Spleen (tissue), 11 donors: ENCODE results near the gene GPR152. TPM values are rescaled to one million over a fixed set of nuclear protein-coding genes. Genes with fewer than 3 reads are reported as not detected.
"Not testable (repeated sequence)": the region's sequence is repeated elsewhere in the genome, so short reads cannot be mapped to it uniquely, and the experiment has no call there.

ENCODE experiments used
- DNase-seq: peaks from one replicate; pipeline ENCODE4 v3.0.0-alpha.2; 2020
- H3K27ac ChIP-seq, 8 donors: fragments of 200-600 bp; sonication (generic) in 7 of 8; 1 replicate in 4 of 8; 2 replicates in 4 of 8; pipeline versions ENCODE4 v1.5.0 to v1.8.0; 2016 to 2021; ENCODE audit warnings: inconsistent platforms in 4 of 8, mild to moderate bottlenecking in 4 of 8, moderate library complexity in 1 of 8
- H3K27me3 ChIP-seq, 7 donors: fragments of 200-600 bp; sonication (generic) in 6 of 7; replicated peaks in 1 of 7; 1 replicate in 4 of 7; 2 replicates in 3 of 7; pipeline versions ENCODE4 v1.5.0 to v1.8.0; 2016 to 2021; ENCODE audit warnings: inconsistent platforms in 3 of 7, mild to moderate bottlenecking in 1 of 7
- H3K36me3 ChIP-seq, 6 donors: fragments of 200-600 bp; sonication (generic) in 5 of 6; 1 replicate in 4 of 6; 2 replicates in 2 of 6; pipeline versions ENCODE4 v1.5.0 to v1.8.0; 2016 to 2021; ENCODE audit warnings: inconsistent platforms in 2 of 6
- H3K4me1 ChIP-seq, 6 donors: fragments of 200-600 bp; sonication (generic) in 5 of 6; 1 replicate in 3 of 6; 2 replicates in 3 of 6; pipeline versions ENCODE4 v1.5.0 to v1.8.0; 2016 to 2021; ENCODE audit warnings: inconsistent platforms in 3 of 6
- H3K4me3 ChIP-seq, 8 donors: fragments of 200-600 bp; sonication (generic) in 7 of 8; 1 replicate in 4 of 8; 2 replicates in 4 of 8; pipeline versions ENCODE4 v1.5.0 to v1.8.0; 2016 to 2021; ENCODE audit warnings: inconsistent platforms in 4 of 8, mild to moderate bottlenecking in 4 of 8, moderate library complexity in 2 of 8
- H3K9me3 ChIP-seq, 8 donors: fragments of 200-600 bp; sonication (generic) in 7 of 8; 1 replicate in 4 of 8; 2 replicates in 4 of 8; pipeline versions ENCODE4 v1.5.0 to v1.8.0; 2016 to 2021; ENCODE audit warnings: inconsistent platforms in 4 of 8
- POLR2A ChIP-seq, 3 donors: fragments of 450-650 bp; IDR thresholded peaks; one replicate each; pipeline ENCODE4 v1.5.1; 2017; ENCODE audit warnings: antibody characterized with exemption in 3 of 3, mild to moderate bottlenecking in 1 of 3
- POLR2AphosphoS5 ChIP-seq, 3 donors: sonication (generic); formaldehyde crosslinking; IDR thresholded peaks; one replicate each; pipeline ENCODE4 v1.5.1; 2017; ENCODE audit warnings: antibody characterized with exemption in 3 of 3
- WGBS, 5 donors: extraction: QIAGEN DNeasy Blood & Tissue Kit in 3 of 5; methylation state at CpG; one replicate each; pipeline versions ENCODE4 v1.1.5 to v1.1.7; 2013 to 2018; 5-methylcytosine and 5-hydroxymethylcytosine counted together
- intact Hi-C: fragments of 100-400 bp; cut with DNase I; formaldehyde crosslinking; loops from one replicate; pipeline ENCODE4 v1.15.0; 2023; ENCODE audit warnings: low total_unique reads
- polyA plus RNA-seq, 3 donors: library from polyadenylated mRNA; stranded (reverse); fragments of 200-250 nt; gene quantifications; one replicate each; pipeline ENCODE4 v1.2.1, GENCODE V29; 2013
- total RNA-seq, 7 donors: library from RNA; depleted of rRNA in 3 of 7; stranded (reverse); fragments of >200 nt in 3 of 7; fragmentation: NEBNext Ultra II Directional in 4 of 7; extraction: Animal tissue kit (Norgen Biotek cat#: 25700) in 4 of 7; gene quantifications; one replicate each; pipeline versions ENCODE4 v1.1.0 to v1.2.1, GENCODE V29; 2016 to 2021
- TF ChIP-seq, protein P1 (sequence below), 11 experiments: fragments of 200-600 bp in 7 of 11; fragments of 450-650 bp in 4 of 11; sonication (generic) in 4 of 11; IDR thresholded peaks in 8 of 11; conservative IDR thresholded peaks in 3 of 11; 1 replicate in 7 of 11; 2 replicates in 4 of 11; pipeline versions ENCODE4 v1.4.0 to v1.8.0; 2016 to 2021; ENCODE audit warnings: antibody characterized with exemption in 11 of 11, inconsistent platforms in 4 of 11, mild to moderate bottlenecking in 1 of 11
- donor health status: healthy with polysubstance abuse.
- donor health status: DM: no; HTN: no; CAD: no; lungs with moderate emphysema.
- donor health status: DM: no; HTN: no; CAD: no.
- donor health status: Bipolar disorder and iron deficiency.
- donor health status: healthy.
- donor health status: DM: no; HTN: no; CAD: no.
- donor health status: DM: yes; HTN: yes; CAD: no.

Gene GPR152
- total and polyA plus RNA-seq, 10 donors = 0.10 TPM; not detected in 9

DNA sequence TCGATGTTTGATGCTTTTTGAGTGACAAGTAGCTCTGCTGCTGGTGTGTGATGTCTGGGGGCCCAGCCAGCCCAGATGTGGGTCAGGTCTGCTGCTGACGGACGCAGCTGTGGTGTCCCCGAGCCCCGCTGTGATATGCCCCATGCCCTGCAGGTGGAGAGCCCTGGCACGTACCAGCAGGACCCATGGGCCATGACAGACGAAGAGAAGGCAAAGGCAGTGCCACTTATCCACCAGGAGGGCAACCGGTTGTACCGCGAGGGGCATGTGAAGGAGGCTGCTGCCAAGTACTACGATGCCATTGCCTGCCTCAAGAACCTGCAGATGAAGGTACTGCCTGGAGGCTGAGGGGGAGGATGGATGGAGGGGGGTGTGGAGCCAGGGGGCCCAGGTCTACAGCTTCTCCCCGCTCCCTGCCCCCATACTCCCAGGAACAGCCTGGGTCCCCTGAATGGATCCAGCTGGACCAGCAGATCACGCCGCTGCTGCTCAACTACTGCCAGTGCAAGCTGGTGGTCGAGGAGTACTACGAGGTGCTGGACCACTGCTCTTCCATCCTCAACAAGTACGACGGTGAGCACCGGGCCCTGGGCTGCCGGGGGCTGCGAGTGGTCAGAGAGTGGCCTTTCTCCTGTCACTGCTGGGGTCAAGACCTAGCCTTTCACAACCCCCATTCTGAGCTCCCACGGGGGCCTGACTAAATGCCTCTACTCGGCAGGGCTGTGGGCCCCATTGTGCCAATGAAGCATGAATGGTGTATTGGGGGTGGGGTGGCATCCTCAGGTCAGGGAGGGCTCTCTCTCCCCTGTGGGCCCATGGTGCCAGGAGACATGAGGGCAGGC, 37.6 kb upstream of the GPR152 start:
- Histone ChIP-seq H3K27me3 (no peaks in the 10 kb centered on the region), H3K4me3 (no peak overlapping the region), H3K4me1 (peaks cover 13 to 35% (median 24%) of the 10 kb centered on the region in 6 donors), H3K9me3 (no peaks in the 10 kb centered on the region), H3K27ac (no peak overlapping the region), H3K36me3 (peaks cover 0 to 87% (median 78%) of the 10 kb centered on the region in 6 donors)
- WGBS, 5 donors = 88 to 93% (median 89%) methylated on average over 13 to 23 of the region's 23 CpGs
- intact Hi-C loops = no loop called here
- TF ChIP-seq POLR2A (IDR thresholded peaks at IDR 0.05) = no peak
- peak; percentile 7 to 56 (median 8) for TF ChIP-seq POLR2AphosphoS5 (IDR thresholded peaks at IDR 0.05)
- DNase-seq = peak; percentile 74

DNA sequence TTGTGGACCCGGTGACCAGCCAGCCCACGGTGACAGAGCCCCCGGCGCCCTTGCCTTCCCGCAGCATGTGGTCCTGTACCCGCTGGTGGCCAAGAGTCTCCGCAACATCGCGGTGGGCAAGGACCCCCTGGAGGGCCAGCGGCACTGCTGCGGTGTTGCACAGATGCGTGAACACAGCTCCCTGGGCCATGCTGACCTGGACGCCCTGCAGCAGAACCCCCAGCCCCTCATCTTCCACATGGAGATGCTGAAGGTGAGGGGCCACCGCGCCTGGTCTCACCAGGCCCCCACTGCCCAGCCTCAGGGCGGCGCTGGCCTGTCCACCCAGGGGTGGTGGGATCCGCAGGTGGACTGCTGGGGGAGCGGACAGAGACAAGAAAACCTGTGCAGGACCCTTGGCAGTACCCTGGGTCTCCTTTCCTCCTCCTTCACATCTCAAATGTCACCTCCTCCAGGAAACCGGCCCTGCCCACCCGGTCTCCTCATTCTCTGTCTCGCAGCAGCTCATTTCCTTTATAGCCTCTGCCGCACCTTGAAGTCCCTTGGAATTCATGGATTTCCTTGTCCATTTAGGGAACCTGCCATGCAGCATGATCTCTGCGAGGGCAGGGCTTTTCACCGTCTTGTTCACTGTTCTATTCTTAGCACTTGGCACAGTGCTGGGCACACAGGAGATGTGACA, 36.8 kb upstream of the GPR152 start:
- peaks cover 20 to 43% (median 32%) of the 10 kb centered on the region in 6 donors for H3K4me1 ChIP-seq
- H3K9me3 ChIP-seq = no peaks in the 10 kb centered on the region
- no peaks in the 10 kb centered on the region for H3K27me3 ChIP-seq
- no peak for DNase-seq
- H3K36me3 ChIP-seq = peaks cover 0 to 79% (median 71%) of the 10 kb centered on the region in 6 donors
- H3K27ac ChIP-seq = no peak overlapping the region
- peak in 2 of 3 donors; percentile 33 to 61 for TF ChIP-seq POLR2AphosphoS5 (IDR thresholded peaks at IDR 0.05)
- TF ChIP-seq, protein P1, sequence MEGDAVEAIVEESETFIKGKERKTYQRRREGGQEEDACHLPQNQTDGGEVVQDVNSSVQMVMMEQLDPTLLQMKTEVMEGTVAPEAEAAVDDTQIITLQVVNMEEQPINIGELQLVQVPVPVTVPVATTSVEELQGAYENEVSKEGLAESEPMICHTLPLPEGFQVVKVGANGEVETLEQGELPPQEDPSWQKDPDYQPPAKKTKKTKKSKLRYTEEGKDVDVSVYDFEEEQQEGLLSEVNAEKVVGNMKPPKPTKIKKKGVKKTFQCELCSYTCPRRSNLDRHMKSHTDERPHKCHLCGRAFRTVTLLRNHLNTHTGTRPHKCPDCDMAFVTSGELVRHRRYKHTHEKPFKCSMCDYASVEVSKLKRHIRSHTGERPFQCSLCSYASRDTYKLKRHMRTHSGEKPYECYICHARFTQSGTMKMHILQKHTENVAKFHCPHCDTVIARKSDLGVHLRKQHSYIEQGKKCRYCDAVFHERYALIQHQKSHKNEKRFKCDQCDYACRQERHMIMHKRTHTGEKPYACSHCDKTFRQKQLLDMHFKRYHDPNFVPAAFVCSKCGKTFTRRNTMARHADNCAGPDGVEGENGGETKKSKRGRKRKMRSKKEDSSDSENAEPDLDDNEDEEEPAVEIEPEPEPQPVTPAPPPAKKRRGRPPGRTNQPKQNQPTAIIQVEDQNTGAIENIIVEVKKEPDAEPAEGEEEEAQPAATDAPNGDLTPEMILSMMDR (IDR thresholded peaks at IDR 0.05 in 8 of 11, conservative IDR thresholded peaks at IDR 0.05 in 3 of 11) = no peak
- 79 to 93% (median 87%) methylated on average over 13 to 25 of the region's 25 CpGs for WGBS, 5 donors
- H3K4me3 ChIP-seq = no peak overlapping the region
- intact Hi-C loops = no loop called here

DNA sequence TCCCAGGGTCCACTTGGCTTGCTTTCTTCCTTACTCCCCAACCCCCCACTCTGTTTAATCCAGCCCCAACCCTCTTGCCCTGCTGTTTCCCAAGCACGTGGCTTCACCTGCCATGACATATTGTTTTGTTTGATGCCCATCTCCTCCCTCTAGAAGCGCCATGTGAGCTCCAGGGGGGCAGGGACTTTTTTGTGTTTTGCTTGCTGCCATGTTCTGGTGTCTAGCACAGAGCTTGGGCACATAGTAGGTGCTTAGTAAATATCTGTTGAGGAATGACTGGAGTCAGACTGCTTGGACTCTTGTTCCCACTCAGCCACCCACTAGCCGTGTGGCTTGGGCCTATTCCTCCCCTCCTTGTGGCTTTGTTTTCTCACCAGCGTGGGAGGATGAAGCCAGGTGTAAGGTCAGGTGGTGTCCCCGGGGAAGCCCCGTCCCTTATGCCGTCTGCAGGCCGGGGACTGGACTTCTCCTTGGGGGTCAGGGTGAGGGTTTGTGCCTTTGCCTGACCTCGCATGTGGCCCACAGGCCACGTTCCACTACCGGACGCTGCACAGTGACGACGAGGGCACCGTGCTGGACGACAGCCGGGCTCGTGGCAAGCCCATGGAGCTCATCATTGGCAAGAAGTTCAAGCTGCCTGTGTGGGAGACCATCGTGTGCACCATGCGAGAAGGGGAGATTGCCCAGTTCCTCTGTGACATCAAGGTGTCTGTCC, 34.1 kb upstream of the GPR152 start:
- H3K27ac ChIP-seq = peak overlapping the region; percentile 12 to 97 (median 92)
- TF ChIP-seq POLR2AphosphoS5 (IDR thresholded peaks at IDR 0.05) = peak; percentile 26 to 48 (median 44)
- no peak for TF ChIP-seq POLR2A (IDR thresholded peaks at IDR 0.05)
- intact Hi-C loops = no loop called here

DNA sequence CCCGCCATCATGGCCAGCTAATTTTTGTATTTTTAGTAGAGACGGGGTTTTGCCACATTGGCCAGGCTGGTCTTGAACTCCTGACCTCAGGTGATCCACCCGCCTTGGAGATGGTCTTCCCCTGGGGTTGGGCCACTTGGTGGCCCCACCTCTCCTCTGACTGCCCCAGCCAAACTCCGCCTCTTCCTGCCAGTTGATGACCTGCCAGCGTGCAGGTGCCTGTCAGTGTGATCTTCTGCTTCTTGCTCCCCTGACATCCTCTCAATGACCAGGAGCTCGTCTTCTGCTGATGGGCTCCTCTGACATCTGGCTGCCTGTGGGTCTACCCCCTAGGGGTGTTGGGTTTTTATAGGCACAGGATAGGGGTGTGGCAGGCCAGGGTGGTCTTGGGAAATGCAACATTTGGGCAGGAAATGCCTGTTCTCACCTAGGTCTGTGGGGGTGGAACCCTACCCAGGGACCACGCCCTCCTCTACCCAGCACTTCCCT, 33.4 kb upstream of the GPR152 start:
- TF ChIP-seq, protein P1 (IDR thresholded peaks at IDR 0.05 in 8 of 11, conservative IDR thresholded peaks at IDR 0.05 in 3 of 11) = peak in 1 of 11 experiments; percentile 5
- peak; percentile 55 to 93 (median 77) for TF ChIP-seq POLR2AphosphoS5 (IDR thresholded peaks at IDR 0.05)
- TF ChIP-seq POLR2A (IDR thresholded peaks at IDR 0.05) = peak in 1 of 3 donors; percentile 60
- Histone ChIP-seq H3K27ac (peak overlapping the region; percentile 43 to 97 (median 92)), H3K36me3 (peaks cover 0 to 45% (median 37%) of the 10 kb centered on the region in 6 donors), H3K4me3 (peak overlapping the region in 1 of 8 donors; percentile 81), H3K4me1 (peaks cover 31 to 66% (median 52%) of the 10 kb centered on the region in 6 donors)
- intact Hi-C loops, H3K9me3 ChIP-seq, H3K27me3 ChIP-seq: not testable (repeated sequence)
- 52 to 72% (median 61%) methylated on average over 7 of the region's 7 CpGs for WGBS, 5 donors
- peak; percentile 89 for DNase-seq

More for the DNA sequence above, 34.1 kb upstream of the GPR152 start:
- Histone ChIP-seq H3K36me3 (peaks cover 0 to 52% (median 44%) of the 10 kb centered on the region in 6 donors), H3K9me3 (no peaks in the 10 kb centered on the region), H3K4me3 (peak overlapping the region in 1 of 8 donors; percentile 81), H3K27me3 (no peaks in the 10 kb centered on the region), H3K4me1 (peaks cover 31 to 64% (median 52%) of the 10 kb centered on the region in 6 donors)
- no peak for DNase-seq
- WGBS, 5 donors = 60 to 84% (median 72%) methylated on average over 16 to 20 of the region's 20 CpGs
